ENCODE results near the gene PCDH9.

PCDH9 gene

DNA sequence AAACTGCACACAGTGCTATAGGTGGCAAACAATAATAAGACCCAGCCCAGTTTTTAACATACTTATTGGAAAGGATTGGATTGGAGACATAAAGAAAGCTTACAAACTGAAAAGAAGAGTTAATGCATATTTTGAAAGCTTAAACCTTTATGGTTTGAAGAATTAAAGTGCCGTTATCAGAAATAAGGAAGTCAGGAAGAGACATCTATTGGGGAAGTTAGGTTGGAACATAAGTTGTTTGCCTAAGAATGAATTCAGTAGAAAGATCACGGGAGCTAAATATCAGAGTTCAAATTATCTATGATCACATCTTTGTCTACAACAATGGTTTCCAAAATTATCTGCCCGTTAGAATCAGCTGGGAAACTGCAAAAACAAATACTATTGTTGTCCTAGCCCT is 767.9 kb downstream of the PCDH9 start:
- no peak for DNase-seq (ENCODE audit: low spot score)

DNA sequence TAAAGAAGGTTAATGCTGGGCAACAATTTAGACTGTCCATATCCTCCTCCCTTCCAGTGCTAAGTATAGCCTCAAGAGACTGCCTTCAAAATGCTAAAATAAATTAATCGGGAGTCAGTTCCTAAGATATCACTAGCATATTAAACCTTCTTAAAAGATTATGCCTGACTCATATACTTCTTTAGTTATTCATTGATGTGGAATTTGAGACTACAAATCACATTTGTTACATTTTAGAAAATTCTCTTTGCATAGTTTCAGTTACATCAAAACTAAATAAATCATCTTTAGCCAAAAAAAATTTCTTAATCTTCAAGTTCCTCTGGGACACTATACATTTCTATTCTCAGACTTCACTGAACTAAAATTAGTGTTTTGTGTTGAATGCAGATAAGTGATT is 769.1 kb downstream of the PCDH9 start:
- DNase-seq (ENCODE audit: low spot score), result no peak

DNA sequence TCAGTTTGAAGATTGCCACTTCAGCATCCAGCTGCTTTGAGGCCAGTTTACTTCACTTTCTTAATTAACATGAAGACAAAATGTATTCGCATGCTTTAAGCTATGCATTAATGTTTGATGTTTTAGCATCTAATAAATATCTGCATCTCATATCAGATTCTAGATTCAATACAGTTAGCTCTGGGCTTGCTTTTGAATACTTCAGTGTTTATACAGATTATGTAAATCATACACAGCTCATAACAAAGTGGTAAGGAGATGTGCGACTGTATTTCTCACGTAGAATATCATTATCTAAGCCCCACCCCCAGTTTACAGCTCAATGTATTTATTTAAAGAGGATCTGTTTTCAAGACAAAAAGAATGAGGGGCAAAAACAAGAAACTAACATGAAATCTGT is 770.5 kb downstream of the PCDH9 start:
- DNase-seq (ENCODE audit: low spot score), result no peak

DNA sequence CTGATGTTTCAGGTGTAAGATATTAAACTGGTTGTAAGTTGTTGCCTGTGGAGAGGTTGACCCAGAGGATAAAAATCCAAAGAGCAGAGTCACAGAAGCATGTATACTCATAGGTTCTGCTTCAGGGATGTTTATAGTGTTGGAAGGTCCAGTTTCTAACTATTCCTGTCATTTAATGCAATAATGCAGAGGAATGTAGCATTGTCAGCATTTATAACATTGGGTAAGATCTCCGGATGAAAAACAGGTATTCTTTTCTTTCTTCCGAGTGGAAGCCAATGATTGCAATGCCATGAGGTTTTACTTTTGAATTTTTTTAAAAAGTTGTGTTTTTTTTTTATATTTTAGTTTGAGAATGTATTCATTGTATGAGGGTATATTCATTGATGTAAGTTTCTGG is 771.0 kb downstream of the PCDH9 start:
- DNase-seq (ENCODE audit: low spot score), result no peak

DNA sequence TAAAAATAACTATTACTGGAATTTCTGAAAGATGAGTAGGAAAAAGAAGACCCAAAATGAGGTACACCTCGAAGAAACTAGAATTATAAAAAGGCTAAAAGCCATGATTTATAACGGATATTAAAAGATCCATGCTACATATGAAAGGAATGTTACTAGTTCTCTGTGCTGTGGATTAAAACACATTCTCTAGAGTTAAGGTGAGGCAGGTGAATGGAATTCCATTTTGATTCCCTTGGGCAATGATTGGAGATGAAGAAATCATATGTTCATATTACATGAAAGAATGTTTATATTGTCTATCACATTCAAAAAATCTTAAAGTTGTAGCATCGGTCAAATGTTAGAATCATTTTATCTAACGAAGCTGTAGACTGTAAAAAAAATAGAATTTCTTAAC is 783.7 kb downstream of the PCDH9 start:
- DNase-seq (ENCODE audit: low spot score), result no peak

DNA sequence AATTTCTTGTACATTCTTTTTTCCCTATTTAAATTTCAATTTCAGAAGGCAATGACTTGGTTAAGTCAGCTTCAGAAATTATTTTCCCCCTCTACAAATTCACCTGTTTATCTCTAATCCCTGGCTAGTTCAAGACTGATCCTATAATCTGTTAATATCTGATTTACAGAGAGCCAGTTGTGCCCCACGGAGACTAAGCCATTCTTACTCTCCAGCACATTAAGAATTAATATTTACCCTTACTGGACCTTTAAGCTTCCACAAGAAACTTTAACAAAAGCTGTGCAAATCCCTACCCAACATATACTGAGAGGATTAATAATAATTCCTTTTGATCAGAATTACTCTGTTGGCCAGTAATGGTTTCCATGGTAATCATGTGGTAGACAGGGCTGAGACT is 786.2 kb downstream of the PCDH9 start:
- DNase-seq (ENCODE audit: low spot score), result no peak

DNA sequence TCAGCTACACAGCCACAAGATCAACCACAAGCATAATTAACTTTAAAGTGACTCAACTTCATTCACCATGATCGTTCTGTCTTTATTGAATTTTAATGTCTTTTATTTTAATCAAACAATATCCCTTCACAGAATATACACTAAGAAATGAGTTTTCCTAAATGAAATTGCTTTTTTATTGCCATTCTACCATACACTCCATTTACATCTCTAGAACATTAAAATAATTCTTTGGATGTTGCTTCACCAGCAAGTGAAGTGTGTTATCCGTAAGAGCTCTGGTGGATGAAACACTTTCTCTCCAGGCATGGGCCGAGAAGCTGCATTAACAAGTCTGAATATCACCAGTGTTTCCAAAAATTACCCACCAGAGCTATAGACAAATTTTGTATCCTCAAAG is 789.2 kb downstream of the PCDH9 start:
- DNase-seq (ENCODE audit: low spot score), result no peak

DNA sequence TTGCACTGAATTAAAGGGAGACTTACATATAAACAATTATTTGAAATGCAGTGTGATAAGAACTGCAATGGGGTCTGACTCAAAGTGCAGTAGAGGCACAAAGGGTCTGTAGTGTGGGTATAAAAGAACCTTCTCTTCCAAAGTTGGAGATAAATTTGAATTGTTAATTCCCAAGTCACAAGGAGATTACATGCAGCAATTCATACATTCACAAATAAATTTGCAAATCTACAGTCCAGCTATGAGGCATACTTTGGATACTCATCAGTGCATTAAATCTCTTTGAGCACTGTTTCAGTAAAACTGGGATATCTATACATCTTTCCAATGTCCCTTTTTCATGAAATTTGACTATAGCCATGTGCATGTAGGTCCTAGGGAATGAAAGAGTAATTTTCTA is 799.4 kb downstream of the PCDH9 start:
- DNase-seq (ENCODE audit: low spot score), result no peak

DNA sequence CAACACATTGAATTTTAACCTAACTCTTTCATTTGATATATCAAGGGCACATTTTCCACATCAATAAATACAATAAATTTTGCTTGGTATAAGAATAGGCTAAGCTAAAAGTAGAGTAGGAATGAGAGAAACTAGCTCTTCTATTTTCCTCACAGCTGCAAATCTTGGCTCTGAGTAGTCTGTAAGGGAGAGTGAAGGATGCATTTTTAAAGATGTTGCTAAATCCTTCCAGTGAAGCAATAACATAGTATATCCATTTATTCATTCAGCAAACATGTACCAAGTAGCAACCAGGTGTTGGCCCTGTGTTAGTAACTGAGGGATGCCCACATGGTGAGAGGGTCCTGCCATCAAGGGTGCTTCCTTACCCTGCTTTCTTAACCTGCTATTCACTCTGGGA is 799.9 kb downstream of the PCDH9 start:
- no peak for DNase-seq (ENCODE audit: low spot score)

DNA sequence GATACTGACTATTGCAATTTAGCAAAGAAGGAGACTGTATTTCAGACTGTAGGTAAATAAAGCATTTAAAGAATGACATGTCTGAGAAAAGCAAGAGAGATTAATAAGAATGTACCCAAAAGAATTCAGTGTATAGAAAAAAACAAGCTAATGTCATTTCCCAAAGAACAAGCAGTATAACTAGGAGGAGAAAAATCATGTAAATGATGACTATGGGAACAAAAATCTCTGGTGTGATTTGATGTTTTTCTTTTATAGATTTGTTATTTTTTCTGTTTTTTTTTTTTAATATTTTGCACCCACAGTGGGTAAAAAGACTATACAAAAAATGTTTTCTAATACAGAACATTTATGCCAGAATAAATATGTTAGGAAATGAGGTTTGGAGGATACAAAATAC is 801.0 kb downstream of the PCDH9 start:
- DNase-seq (ENCODE audit: low spot score), result no peak

DNA sequence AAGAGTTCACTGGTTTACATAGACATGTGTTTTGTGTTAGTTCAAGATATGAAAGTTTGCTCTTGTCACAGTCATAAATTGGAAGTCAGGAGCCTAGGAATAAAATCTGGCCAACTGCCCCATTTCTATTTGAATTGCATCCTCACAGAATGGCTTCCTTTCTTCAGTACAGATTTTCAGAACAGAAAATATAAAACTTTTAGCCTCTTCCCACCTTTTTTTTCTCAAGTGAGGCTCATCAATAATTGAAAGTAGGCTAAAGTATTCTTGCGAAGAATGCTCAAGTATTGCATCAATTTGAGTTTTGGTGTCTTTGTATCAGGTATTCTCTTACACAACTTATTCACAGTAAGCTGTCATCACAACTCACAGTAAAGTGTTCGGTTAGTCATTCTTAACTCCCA is 802.7 kb downstream of the PCDH9 start:
- DNase-seq (ENCODE audit: low spot score), result no peak

DNA sequence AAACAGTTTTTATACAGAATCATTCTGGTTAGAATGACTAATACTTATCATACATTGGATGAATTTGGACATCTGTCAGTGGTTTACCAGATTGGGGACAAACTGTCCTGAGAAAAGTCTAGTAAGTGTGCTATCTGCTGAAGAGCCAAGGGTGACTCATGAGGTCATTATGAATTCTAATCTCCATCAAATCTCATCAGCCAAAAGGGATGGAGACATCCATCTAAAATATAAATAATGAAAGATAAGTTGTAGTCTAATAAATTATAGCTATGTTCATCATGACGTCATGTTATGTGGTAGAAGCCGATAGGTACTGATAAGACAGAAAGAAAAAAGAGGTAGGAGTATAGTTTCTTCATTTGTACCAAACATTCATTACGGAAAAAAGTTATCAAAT is 804.4 kb downstream of the PCDH9 start:
- DNase-seq (ENCODE audit: low spot score), result no peak

DNA sequence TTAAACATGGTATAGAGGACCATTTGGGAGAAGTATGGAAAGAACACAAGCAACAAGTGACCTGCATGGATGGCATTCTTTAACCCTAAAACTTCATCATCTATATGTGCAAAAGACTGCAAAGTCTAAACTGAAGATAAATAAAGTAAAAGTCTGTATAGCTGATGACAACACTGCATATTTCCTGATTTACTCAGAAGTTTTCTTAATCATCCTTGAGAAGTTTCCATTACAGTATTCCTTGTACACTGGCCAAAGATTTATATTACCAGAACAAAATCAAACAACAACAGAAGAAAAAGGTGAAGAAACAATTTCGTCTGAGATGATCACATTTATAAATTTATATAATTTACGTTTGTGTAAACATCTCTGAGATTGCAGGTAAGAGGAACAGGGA is 805.7 kb downstream of the PCDH9 start:
- no peak for DNase-seq (ENCODE audit: low spot score)

DNA sequence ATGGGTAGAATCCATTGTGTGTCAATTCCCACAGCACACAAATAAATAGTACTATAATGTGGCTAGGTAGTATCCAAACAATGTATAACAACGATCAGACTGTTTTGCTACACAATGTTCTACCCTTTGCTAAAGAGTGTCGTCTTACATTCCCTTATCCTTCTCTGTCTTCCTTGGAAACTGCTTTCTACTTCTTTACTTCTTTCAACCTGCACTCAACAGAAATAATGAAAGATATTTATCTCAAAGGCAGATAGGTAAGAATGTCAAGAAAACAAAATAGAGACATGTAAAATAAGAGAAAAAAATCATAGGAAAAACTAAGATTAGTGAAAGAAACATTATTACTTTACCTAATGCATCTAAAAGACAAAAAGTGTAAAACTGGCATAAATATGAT is 814.7 kb downstream of the PCDH9 start:
- DNase-seq (ENCODE audit: low spot score), result no peak

DNA sequence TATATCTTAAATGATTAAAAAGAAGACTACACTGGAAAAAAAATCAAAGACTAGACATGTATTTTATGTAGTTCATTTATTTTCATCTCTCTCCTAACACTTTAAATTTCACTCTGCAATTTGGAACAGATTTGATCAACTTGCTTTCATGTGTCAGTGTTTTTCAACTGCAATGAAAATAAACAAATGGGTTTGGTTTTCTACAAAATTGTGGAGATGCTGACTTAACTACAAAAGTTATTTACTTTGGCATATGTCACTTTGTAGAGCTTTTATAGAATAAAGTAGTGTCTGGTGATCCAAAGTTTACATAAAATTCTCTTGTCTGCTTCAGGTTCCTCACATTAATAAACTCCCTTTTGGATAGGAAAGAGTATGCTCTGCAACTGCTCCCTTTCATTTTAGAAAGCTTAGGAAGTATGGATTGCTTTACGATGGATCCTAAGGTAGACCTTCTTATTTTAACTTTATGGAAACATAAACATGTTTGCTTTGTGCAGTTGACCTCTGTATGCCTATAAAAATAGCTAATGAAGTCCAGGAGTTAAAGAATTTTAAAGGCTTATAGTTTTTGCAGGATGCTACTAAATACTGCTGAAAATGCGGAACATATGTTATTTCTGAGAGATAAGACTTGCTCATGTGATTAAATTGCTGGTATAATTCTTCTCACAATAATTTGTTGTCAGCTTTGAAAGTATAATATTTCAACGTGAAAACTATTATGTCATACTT is 815.9 kb downstream of the PCDH9 start:
- no peak for DNase-seq (ENCODE audit: low spot score)

DNA sequence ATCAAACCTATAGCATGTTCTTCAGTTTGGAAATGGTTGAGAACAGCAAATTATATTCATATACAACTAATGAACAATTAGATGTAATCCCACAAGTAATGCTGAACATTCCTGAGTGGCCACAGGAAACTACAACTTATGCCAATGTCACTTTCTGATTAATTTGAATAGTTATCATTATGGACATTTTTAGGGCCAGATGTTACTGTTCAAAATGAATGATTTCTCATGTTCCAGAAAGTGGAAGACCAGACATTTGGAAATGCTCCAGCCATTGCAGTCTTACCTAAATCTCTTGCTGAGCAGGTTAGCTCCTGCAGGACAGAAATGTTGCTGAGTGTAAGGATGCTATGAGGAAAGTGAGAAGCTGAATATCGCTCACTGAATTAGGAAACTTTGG is 819.8 kb downstream of the PCDH9 start:
- no peak for DNase-seq (ENCODE audit: low spot score)

DNA sequence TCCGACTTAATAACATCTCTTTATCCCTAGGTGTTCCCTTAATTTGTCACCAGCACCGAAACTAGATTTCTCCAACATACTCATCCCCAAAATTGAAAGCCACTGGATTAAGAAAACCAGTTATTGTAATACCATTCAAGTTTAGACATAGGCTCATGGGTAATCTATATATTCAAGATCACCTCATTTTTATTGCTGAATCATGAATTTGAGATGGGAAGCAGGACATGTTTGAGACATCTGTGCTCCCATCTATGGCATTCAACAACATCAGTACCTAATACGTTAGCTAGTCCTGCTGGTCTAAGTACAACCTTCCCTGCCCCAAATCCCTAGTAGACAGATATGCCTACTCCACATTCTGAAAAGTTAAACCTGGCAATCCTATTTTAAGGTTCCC is 820.6 kb downstream of the PCDH9 start:
- no peak for DNase-seq (ENCODE audit: low spot score)

DNA sequence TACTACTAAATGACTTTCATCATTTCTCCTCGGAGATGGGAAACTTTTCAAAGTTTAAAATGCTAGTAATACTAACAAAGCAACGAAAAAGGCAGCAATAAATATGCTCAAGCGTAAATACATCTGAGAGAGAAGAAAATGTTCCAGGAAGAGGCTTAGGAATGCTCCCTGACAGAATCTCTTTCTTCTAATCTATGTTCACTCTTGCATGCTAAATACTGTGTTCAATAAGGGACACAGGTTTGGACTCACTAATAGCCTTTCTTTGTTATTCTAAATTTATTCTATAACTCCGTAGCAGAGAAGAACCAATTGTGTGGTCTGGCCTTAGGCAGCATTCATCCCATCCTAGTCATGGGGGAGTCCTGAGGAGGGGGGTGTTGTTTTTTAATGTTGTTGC is 823.0 kb downstream of the PCDH9 start:
- no peak for DNase-seq (ENCODE audit: low spot score)

DNA sequence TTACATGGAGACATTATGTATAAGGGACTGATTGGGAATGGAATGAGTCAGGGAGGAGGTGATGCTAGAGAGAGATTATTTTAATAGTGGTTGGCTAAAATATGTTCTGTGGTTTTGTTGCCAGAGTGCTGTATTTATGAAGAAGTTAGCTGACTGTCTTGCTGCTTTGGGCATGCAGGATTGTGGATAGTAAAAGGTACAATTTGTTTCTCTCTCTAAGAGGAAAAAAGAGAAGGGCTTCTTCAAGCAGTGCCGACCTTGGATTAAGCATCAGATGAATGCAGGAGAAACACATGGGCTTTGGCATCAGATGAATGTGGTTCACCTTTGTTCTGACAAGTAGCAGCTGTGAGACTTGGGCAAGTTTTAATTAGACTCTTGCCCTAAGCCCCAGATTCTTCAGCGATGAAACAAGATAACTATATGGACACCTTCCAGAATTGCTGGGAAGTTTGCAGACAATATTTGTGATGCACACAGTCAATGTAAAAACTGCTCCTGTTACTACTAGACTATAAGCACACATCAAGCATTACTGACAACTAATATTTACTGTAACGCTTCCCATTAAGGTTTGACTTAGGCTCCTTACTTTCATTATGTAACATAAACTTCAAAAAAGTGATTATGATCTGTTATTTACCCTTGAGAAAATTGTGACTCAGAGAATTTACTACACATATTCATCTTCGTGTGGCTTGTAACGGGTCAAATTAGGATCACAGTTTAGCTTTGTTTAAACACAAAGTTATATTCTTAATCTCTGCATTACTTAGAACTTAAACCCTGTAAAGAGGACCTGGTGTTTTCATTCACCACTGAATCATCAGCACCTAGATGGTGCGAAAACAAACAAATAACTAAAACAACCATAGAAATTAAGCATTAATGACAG is 824.0 kb downstream of the PCDH9 start:
- no peak for DNase-seq (ENCODE audit: low spot score)

DNA sequence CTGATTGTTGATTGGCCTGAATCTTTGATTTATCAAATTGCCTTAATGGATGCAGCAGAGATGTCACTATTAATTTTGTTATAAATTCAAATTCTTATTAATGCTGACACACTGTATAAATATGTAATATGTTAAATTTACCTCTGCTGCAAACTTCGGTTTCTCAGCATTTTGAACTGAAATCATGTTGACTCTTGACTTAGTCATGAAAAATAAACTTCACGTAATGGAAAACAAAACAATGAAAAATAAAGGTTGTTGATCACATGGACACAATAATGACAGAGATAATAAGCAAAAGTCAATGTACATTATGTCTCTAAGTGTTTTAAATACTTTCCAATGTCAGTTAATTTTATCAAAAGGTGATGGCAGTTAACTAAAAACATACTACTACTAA is 827.6 kb downstream of the PCDH9 start:
- no peak for DNase-seq (ENCODE audit: low spot score)

DNA sequence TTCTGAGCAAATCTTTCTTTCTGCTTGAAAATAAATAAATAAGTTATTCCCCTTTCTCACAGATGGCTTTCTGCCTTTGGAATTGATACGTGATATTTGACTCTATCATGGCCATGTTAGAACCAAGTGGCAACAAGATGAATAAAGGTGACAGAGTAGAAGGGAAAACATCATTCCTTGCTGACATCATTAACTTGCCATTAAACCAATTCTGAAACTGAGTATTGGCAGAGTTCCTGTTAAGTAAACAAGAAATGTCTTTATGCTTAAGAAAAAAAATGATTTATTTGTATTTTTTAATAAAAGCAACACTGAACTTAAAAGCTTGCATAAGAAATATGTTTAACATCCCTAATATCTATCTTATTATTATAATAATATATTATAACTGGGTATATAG is 828.1 kb downstream of the PCDH9 start:
- no peak for DNase-seq (ENCODE audit: low spot score)

DNA sequence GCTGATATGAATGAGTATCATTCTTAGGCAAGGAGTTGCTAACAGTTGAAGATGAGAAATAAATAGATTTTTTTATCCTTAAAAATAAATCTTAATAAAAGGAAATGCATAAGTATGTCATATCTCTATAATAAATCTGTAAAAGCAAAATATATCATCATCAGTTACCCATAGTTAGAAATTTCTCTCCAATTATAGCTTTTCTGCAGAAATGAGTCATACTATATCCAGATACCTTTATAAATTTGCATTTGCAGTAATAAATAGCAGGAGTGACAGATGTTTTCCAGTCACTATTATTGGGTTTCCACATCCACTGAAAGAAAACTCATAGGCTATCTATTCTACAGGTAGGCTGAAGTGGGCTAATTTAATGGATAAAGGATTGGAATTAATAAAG is 829.8 kb downstream of the PCDH9 start:
- DNase-seq (ENCODE audit: low spot score), result no peak

DNA sequence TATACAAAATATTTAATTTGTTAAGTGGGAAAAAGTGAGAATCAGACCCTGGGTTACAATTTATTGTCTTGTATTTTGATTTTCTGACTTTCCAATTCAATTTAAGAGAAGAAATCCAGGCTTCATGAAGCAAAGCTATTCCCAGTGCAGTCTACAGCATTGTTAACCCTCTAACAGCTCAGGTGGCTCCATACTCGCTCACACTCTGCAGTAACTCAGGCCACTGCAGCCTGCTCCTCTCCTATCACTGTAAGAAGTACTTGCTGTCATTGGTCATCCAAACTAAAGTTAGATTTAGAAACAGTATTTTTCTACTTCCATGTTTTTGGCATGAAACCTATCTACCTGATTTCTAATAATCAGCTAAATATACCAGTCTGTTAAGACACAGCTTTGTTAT is 830.3 kb downstream of the PCDH9 start:
- DNase-seq (ENCODE audit: low spot score), result no peak

DNA sequence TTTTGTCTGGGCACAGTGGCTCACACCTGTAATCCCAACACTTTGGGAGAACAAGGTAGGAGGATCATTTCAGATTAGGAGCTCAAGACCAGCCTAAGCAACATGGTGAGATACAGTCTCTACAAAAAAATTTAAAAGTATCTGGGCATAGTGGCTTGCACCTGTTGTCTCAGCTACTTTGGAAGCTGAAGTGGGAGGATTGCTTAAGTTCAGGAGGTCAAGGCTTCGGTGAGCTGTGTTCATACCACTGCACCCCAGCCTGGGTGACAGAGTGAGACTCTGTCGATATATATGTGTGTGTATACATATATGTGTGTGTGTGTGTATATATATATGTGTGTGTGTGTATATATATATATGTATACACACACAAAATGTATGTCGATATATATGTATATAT is 833.0 kb downstream of the PCDH9 start:
- no peak for DNase-seq (ENCODE audit: low spot score)

Measured in HuH-7 (cell line).